ENCODE results near the gene GPR153. TPM values are rescaled to one million over a fixed set of nuclear protein-coding genes. Genes with fewer than 3 reads are reported as not detected.

GPR153 gene
- total and polyA plus RNA-seq, 2 of the 13 experiments (the other 11 are each of a cell fraction or from before 2014, with no cell fraction given), result 0.22 to 0.31 TPM

GRCh38 chr1:6281511-6282402, 20.9 kb upstream of the GPR153 start (continued):
- peak; percentile 52 for TF ChIP-seq ZNF687 (CRISPR knock-in tag; IDR thresholded peaks at IDR 0.05)
- 0 out of 2 replicates have a peak, but pooled peaks have one; percentile 44 for TF ChIP-seq ZSCAN25 (CRISPR knock-in tag; IDR thresholded peaks at IDR 0.05)
- peak; percentile 69 for TF ChIP-seq PAXIP1 (CRISPR knock-in tag; conservative IDR thresholded peaks at IDR 0.05)
- peak; percentile 26; the same call in 1 of the 2 replicates for TF ChIP-seq MYC (CRISPR knock-in tag; IDR thresholded peaks at IDR 0.05; ENCODE audit: borderline replicate concordance)
- TF ChIP-seq ZNF691 (CRISPR knock-in tag; IDR thresholded peaks at IDR 0.05; ENCODE audit: borderline replicate concordance, low read depth), result peak; percentile 39; the same call in 1 of the 2 replicates
- no peak for TF ChIP-seq ZNF556 (CRISPR knock-in tag; IDR thresholded peaks at IDR 0.05; ENCODE audit: borderline replicate concordance)
- TF ChIP-seq SOX5 (CRISPR knock-in tag; IDR thresholded peaks at IDR 0.05; ENCODE audit: borderline replicate concordance), result peak; percentile 19; the same call in 1 of the 2 replicates
- peak; percentile 73; the same call in 1 of the 2 replicates for TF ChIP-seq HNF4G (IDR thresholded peaks at IDR 0.05; ENCODE audit: borderline replicate concordance, low read depth, low read length)
- peak; percentile 67; the same call in 1 of the 2 replicates for TF ChIP-seq HNF4G (CRISPR knock-in tag; IDR thresholded peaks at IDR 0.05; ENCODE audit: borderline replicate concordance, low read depth)
- no peak for TF ChIP-seq TAF15 (IDR thresholded peaks at IDR 0.05; ENCODE audit: low read depth, low read length, poor library complexity, severe bottlenecking)

Data from HepG2 (cell line).